ENCODE measurements around the gene LAGE3.

- no peak for TF ChIP-seq EZH2 (IDR thresholded peaks at IDR 0.05; ENCODE audit: borderline replicate concordance)
- TF ChIP-seq, protein P1, sequence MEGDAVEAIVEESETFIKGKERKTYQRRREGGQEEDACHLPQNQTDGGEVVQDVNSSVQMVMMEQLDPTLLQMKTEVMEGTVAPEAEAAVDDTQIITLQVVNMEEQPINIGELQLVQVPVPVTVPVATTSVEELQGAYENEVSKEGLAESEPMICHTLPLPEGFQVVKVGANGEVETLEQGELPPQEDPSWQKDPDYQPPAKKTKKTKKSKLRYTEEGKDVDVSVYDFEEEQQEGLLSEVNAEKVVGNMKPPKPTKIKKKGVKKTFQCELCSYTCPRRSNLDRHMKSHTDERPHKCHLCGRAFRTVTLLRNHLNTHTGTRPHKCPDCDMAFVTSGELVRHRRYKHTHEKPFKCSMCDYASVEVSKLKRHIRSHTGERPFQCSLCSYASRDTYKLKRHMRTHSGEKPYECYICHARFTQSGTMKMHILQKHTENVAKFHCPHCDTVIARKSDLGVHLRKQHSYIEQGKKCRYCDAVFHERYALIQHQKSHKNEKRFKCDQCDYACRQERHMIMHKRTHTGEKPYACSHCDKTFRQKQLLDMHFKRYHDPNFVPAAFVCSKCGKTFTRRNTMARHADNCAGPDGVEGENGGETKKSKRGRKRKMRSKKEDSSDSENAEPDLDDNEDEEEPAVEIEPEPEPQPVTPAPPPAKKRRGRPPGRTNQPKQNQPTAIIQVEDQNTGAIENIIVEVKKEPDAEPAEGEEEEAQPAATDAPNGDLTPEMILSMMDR (IDR thresholded peaks at IDR 0.05; ENCODE audit: poor library complexity) = no peak
- TF ChIP-seq EZH2phosphoT487 (IDR thresholded peaks at IDR 0.05; ENCODE audit: low read depth, severe bottlenecking, unreplicated experiment) = no peak
Measured at GRCh38 chrX:154507673-154508383, 28.7 kb upstream of the LAGE3 start.

All from hepatocyte (in vitro differentiated cells).